Liver (tissue), 9 donors: Measurements from ENCODE around the gene CYFIP1. TPM values are rescaled to one million over a fixed set of nuclear protein-coding genes. Genes with fewer than 3 reads are reported as not detected.

Experiments
- DNase-seq: peaks from one replicate; pipeline ENCODE4 v3.0.0-alpha.2; 2017; ENCODE audit warnings: low spot score
- H3K27ac ChIP-seq, 2 donors: one replicate each; pipeline ENCODE4 v1.7.0; 2013; ENCODE audit warnings: inconsistent platforms in 2 of 2, low read length in 2 of 2, control low read depth in 1 of 2, low read depth in 1 of 2, mild to moderate bottlenecking in 1 of 2
- H3K27me3 ChIP-seq, 4 donors: one replicate each; pipeline versions ENCODE4 v1.6.1 to v1.7.0; 2013; ENCODE audit warnings: low read length in 3 of 4, inconsistent platforms in 1 of 4, mild to moderate bottlenecking in 1 of 4, moderate library complexity in 1 of 4; ENCODE audit not compliant: control insufficient read depth in 4 of 4, insufficient read depth in 4 of 4
- H3K36me3 ChIP-seq, 4 donors: one replicate each; pipeline versions ENCODE4 v1.6.1 to v1.7.0; 2013; ENCODE audit warnings: low read length in 3 of 4, mild to moderate bottlenecking in 3 of 4, low read depth in 1 of 4, moderate library complexity in 1 of 4; ENCODE audit not compliant: control insufficient read depth in 4 of 4, insufficient read depth in 3 of 4
- H3K4me1 ChIP-seq, 4 donors: one replicate each; pipeline versions ENCODE4 v1.6.1 to v1.7.0; 2013; ENCODE audit warnings: low read length in 3 of 4, mild to moderate bottlenecking in 3 of 4, moderate library complexity in 1 of 4; ENCODE audit not compliant: control insufficient read depth in 4 of 4, insufficient read depth in 4 of 4
- H3K4me3 ChIP-seq, 3 donors: one replicate each; pipeline versions ENCODE4 v1.6.1 to v1.7.0; 2013; ENCODE audit warnings: low read length in 3 of 3, control low read depth in 1 of 3, low read depth in 1 of 3, mild to moderate bottlenecking in 1 of 3
- H3K9ac ChIP-seq, 2 donors: one replicate each; pipeline ENCODE4 v1.7.0; 2013; ENCODE audit warnings: low read length in 2 of 2, mild to moderate bottlenecking in 2 of 2, moderate library complexity in 2 of 2, control low read depth in 1 of 2, low read depth in 1 of 2
- H3K9me3 ChIP-seq, 4 donors: one replicate each; pipeline versions ENCODE4 v1.6.1 to v1.7.0; 2013; ENCODE audit warnings: low read length in 3 of 4; ENCODE audit not compliant: control insufficient read depth in 4 of 4
- ATF3 ChIP-seq: IDR thresholded peaks from 2 replicates; pipeline ENCODE4 v1.6.1; 2016; ENCODE audit warnings: antibody characterized with exemption
- CTCF ChIP-seq: fragments of 150-350 bp; IDR thresholded peaks from 2 replicates; pipeline ENCODE4 v1.5.1; 2017; ENCODE audit warnings: improper control_type of control experiment, low read depth, low read length; ENCODE audit not compliant: missing input control
- EGR1 ChIP-seq, 2 donors: IDR thresholded peaks; 2 replicates each; pipeline ENCODE4 v1.6.1; 2016 to 2018; ENCODE audit warnings: antibody characterized with exemption in 2 of 2, low read depth in 2 of 2
- GABPA ChIP-seq, 2 donors: IDR thresholded peaks in 1 of 2; conservative IDR thresholded peaks in 1 of 2; 2 replicates each; pipeline ENCODE4 v1.6.1; 2016; ENCODE audit warnings: antibody characterized with exemption in 2 of 2, mild to moderate bottlenecking in 1 of 2, moderate library complexity in 1 of 2
- MAX ChIP-seq: IDR thresholded peaks from 2 replicates; pipeline ENCODE4 v1.6.1; 2016; ENCODE audit warnings: antibody characterized with exemption
- REST ChIP-seq: IDR thresholded peaks from 2 replicates; pipeline ENCODE4 v1.6.1; 2016; ENCODE audit warnings: antibody characterized with exemption, mild to moderate bottlenecking
- SP1 ChIP-seq: IDR thresholded peaks from 2 replicates; pipeline ENCODE4 v1.6.1; 2018; ENCODE audit warnings: antibody characterized with exemption, mild to moderate bottlenecking
- TAF1 ChIP-seq: conservative IDR thresholded peaks from 2 replicates; pipeline ENCODE4 v1.6.1; 2016; ENCODE audit warnings: antibody characterized with exemption, mild to moderate bottlenecking
- YY1 ChIP-seq: IDR thresholded peaks from 2 replicates; pipeline ENCODE4 v1.6.1; 2016; ENCODE audit warnings: antibody characterized with exemption, mild to moderate bottlenecking
- ZBTB33 ChIP-seq: IDR thresholded peaks from 2 replicates; pipeline ENCODE4 v1.6.1; 2016; ENCODE audit warnings: antibody characterized with exemption
- WGBS: extraction: QIAGEN DNeasy Blood & Tissue Kit; methylation state at CpG from one replicate; pipeline ENCODE4 v1.1.7; 2013; 5-methylcytosine and 5-hydroxymethylcytosine counted together
- polyA plus RNA-seq, 2 donors: library from polyadenylated mRNA; stranded (reverse) in 1 of 2; unstranded in 1 of 2; fragments of 200-250 nt in 1 of 2; fragments of >200 nt in 1 of 2; fragmentation: Nextera tagmentation in 1 of 2; extraction: Ambion mirVana in 1 of 2; gene quantifications; one replicate each; pipeline versions ENCODE4 v1.2.1 to v1.2.3, GENCODE V29; 2013 to 2015
- total RNA-seq, 2 donors: library from RNA; depleted of rRNA; stranded (reverse); fragments of >200 nt; gene quantifications; one replicate each; pipeline ENCODE4 v1.2.3, GENCODE V29; 2014
- donor health status: healthy.
- donor health status: healthy.
- donor health status: healthy.
- donor health status: healthy.
- donor health status: healthy.

Gene CYFIP1
- total and polyA plus RNA-seq, 4 donors = 13.5 to 48.3 (median 38.3) TPM

- DNase-seq = no peak
Observed at GRCh38 chr15:22915866-22916515, 64.2 kb downstream of the CYFIP1 start.

More at GRCh38 chr15:22915866-22916515, 64.2 kb downstream of the CYFIP1 start:
- Histone ChIP-seq H3K4me1 (no peaks in the 10 kb centered on the region), H3K27ac (no peak overlapping the region), H3K27me3 (no peaks in the 10 kb centered on the region), H3K36me3 (peaks cover 9 to 66% (median 27%) of the 10 kb centered on the region in 4 donors), H3K9me3 (no peaks in the 10 kb centered on the region), H3K9ac (no peak overlapping the region), H3K4me3 (no peak overlapping the region)
- WGBS = 96% methylated on average over 25 of the region's 25 CpGs
- TF ChIP-seq TAF1 (no peak), EGR1 (IDR thresholded peaks at IDR 0.05; ENCODE audit: low read depth in 2 of 2) (no peak), GABPA (IDR thresholded peaks at IDR 0.05 in 1 of 2, conservative IDR thresholded peaks at IDR 0.05 in 1 of 2) (no peak), CTCF (no peak), ATF3 (no peak), YY1 (no peak), ZBTB33 (no peak), MAX (no peak), REST (no peak), SP1 (no peak)
